SKM-1 (cell line): Measurements from ENCODE around the gene HDGF.
"Not testable (repeated sequence)": the region's sequence is repeated elsewhere in the genome, so short reads cannot be mapped to it uniquely, and the experiment has no call there.

Source experiments
- DNase-seq: peaks from one replicate; lab custom pipeline; 2025; ENCODE audit not compliant: unreplicated experiment; lab: John Stamatoyannopoulos, UW

HDGF gene

GRCh38 chr1:156767101-156767878 is 15.8 kb upstream of the HDGF start, which contains the start of gene PRCC:
TSS of gene PRCC (plus strand) at chr1:156767535. CDS start at chr1:156767772, 237 bp downstream.
- DNase-seq: peak; percentile 100

GRCh38 chr1:156766298-156767100 is 15.0 kb upstream of the HDGF start:
- DNase-seq: no peak

DNA sequence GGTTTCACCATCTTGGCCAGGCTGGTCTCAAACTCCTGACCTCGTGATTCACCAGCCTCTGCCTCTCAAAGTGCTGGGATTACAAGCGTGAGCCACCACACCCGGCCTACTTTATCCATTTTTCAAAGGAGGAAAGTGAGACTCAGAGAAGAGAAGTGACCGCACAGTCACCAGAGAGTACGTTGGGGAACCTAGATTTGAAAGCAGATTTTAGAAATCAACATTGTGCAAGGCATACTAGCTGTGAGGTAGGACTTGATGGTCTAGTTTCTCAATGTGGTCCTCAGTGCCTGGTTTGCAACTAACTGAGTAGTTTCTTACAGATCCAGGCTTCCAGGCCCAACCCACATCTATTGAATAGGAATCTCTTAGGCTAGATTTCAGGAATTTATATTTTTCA is 14.2 kb upstream of the HDGF start:
- no peak for DNase-seq

DNA sequence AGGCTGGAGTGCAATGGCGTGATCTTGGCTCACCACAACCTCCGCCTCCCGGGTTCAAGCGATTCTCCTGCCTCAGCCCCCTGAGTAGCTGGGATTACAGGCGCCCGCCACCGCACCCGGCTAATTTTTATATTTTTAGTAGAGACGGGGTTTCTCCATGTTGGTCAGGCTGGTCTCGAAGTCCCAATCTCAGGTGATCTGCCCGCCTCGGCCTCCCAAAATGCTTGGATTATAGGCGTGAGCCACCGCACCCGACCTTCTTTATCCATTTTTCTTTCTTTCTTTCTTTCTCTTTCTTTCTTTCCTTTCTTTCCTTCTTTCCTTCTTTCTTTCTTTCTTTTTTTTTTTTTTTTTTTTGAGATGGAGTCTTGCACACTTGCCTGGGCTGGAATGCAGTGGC is 13.7 kb upstream of the HDGF start:
- DNase-seq: not testable (repeated sequence)

DNA sequence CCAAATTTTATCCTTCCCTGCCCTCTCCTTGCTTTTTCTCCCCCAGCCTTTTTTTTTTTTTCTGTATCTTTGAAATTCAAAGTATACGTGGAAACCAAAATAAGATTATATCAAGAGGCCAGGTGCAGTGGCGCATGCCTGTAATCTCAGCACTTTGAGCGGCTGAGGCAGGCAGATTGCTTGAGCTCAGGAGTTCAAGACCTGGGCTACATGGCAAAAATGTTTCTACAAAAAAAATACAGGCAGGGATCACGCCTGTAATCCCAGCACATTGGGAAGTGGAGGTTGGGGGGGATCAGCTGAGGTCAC is 9.3 kb upstream of the HDGF start:
- no peak for DNase-seq

GRCh38 chr1:156760092-156760795 is 8.8 kb upstream of the HDGF start:
- DNase-seq: no peak

DNA sequence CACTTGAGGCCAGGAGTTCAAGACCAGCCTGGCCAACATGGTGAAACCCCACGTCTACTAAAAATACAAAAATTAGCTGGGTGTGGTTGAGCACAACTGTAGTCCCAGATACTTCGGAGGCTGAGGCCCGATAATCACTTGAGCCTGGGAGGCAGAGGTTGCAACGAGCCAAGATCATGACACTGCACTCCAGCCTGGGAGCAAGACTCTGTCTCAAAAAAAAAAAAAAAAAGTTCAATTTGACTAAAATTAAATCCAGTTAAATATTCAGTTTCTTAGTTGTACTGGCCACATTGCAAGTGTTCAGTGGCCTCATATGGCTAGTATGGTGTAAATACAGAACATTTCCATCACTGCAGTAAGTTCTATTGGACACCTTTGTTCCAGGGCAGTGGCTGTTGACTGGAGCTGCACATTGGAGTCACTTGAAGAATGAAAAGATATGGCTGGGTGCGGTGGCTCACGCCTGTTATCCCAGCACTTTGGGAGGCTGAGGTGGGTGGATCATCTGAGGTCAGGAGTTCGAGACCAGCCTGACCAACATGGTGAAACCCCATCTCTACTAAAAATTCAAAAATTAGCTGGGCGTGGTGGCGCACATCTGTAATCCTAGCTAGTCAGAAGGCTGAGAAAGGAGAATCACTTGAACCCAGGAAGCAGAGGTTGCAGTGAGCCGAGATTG is 6.2 kb upstream of the HDGF start:
- DNase-seq: not testable (repeated sequence)

DNA sequence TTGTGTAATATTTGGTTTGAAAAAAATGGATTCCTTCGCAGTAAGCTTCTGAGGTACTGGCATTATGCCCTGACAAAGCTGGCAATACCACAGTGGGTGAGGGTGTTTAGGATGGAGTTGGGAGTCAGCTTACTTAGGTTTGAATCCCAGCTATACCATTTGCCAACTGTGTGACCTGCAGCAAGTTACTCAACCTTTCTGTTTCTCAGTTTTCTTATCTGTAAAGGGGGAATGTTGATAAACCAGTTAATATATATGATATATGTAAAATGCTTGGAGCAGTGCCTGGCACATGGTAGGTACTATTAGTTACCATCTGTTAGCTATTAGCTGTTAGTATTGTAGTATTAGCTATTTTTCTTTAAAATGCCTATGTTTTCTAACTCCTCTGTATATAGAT is 4.9 kb upstream of the HDGF start:
- DNase-seq: no peak

DNA sequence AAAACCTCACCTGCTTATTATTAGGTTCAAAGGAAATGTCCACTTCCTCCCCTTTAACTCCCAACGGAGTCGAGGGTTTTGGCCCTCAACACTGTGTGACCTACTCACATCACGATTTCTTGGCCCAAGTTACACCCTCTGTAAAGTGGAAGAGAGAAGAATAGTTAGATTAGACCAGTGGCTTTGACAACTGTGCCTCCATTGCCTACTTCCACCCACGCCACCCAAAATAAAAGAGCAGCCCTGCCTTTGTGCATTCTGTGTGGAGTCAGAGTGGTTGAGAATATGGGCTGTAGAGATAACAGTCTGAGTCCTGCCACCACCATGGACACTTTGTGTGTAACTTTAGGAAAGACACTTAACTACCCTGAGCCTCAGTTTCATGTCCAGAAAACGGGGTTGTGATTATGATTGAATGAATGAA is 4.1 kb upstream of the HDGF start:
- no peak for DNase-seq

GRCh38 chr1:156754219-156754618 is 2.7 kb upstream of the HDGF start:
- DNase-seq: no peak

DNA sequence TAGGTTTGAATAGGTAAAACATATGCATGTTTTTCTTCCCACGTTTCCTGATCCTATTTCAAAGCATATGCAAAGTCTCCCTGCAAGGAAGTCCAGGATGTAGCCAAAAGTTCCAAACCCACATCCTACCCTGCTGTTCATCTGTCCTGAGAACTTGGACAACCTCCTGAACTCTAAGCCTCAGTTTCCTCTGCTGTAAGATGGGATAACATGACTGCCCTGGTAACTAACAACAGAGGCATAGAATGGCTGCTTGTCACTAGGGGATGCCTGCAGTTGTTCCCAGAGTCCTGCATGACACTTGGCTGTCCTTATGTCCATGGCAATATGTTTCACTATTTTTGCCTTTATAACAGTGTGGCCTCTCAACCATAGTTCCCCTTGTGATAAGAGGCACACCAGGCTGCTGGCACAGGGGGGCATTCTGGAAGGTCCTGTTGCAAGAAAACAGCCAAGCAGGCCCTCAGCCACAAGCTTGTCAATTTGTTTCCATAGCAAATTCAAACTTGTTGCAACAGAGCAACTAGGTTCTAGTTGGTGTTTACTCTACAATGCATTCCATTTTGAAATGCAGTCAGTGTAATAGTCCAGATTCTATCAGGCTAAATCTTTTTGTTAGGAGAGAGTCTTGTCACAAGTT is 1.5 kb upstream of the HDGF start:
- DNase-seq: no peak

- DNase-seq: peak; percentile 98
Observed at GRCh38 chr1:156751757-156752481, 444 bp upstream of the HDGF start.

DNA sequence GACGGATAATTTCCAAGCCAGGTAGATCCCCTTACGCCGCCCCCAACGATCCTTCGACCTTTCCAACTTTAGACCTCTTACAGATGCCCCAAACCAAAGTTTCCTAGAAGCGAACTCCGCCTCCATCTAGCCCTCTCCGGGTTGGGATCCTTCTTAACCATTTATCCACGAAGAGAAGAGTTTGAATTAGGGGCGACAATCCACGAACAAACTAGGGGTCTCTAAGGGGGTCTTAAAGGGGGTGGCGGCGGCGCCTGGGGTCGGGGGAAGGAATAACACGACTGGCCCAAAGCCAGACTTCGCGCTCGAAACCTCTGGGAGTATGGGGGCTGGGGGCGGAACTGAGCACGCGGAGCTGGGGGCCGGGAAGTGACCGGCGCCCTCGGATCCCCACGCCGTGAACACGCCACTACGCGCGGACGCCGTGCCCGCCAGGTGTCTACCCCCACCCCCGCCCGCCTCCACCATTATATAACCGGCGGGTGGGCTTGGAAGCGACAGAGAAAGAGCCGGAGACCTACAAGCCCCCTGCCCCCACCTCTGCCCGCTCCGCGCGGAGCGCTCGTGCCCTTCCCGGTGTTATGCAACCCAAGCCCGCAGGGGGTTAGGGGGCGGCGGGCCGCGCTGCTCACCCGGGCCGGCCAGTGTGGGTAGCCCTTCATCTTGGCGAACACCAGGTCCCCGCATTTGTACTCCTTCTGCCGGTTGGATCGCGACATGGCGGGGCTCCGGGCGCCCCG is 594 bp downstream of the HDGF start:
- DNase-seq: no peak

DNA sequence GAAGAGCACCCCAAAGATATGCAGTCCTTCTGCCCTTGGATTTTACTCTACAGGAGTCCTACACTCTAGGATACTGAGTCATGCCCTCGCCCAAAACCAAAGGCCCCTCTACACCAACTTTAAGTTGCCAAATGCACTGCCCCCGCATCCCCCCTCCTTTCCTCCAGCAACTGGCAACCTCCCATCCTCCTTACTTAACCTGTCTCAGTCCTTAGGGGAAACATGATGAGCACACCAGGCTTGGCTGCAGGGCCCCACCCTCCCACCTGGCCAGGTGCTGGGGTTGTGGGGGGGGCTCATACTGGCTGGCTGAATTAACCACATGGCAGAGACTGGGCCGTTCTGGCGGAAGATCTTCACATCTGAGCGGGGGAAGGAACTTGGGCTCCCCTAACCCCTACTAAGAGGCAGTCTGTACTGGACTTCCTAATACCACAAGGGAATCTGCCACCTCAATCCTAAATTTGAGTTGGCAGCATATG is 1.2 kb downstream of the HDGF start:
- DNase-seq: no peak

DNA sequence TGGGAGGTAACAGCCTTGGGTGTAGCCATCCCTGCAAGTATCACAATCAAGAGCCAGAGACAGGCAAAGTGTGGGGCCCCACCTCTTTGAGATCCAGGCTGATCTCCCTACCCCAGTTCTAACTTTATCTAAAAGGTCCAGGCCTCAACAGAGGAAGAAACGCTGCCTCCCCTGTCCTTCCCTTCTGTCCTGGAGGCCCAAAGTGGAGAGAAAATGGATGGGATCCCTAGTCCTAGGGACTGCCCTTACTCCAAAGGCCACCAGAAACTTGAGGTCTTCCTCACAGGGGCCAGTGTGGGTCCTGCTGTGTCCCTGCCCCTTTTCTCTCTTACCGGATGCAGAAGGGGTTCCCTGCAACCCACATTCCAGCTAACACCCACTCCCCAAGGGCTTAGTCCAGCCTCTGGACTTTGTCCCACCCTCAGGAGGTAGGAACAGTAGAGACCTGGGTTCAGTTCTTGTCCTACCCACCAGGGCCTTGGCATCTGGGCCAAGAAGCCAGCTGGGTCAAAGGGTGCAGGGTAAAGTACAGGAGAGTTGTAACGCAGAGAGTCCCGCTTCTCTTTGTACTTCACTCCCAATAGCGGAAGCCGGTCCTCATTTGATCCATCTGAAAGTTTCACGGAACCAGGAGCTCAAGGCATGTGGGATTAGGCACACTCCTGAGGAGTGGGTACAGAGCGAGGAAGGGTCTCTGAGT is 1.9 kb downstream of the HDGF start:
- no peak for DNase-seq

- DNase-seq: peak; percentile 81
Observed at GRCh38 chr1:156748670-156749418, 2.6 kb downstream of the HDGF start.

DNA sequence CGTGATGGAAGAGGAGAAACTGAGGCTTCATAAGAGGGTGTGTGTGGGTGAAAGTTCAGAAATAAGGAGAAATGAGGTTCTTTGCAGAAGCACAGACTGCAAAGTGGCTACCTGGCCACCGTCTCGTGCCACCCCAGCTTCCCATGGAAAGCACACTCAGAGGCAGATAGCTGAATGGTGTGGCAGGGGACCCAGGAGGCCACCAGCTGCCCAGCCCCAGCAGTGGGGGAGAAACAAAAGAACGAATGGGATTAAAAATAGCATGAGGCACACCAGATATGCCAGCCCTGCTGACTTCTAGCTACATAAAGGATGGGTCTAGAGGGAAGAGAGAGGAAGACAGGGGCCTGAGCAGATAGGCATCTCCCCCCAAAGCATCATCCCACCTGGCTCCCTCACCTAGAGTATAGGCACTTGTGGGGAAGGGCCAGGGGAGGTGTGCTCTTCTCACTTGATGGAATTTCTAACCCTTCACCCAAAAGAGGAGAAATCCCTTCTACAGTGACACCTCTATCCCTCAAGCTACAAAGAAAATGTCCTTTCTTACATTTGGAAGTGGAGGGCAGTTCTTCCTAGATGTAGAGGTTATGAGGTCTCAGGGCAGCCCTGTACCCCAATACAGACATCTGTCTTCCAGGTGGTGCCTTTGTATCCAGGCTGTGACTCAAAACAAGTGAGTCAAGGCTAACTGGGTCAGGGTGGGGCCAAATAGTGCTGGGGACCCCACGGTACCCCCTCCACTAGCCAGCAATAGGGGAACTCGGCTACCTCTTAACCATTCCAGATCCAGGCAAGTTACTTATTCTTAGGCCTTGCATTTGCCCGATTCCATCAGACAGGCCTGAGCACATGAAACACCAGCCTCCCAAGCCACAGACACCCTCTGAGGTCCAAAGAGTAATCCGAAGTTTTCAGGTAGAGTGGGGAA is 3.5 kb downstream of the HDGF start:
- DNase-seq: no peak
